DMS53 treated with DMSO at 0.1 percent for 48 hours (cell line): ENCODE results near the gene PAPPA2.
A peak's percentile ranks its signal among the peaks of the same experiment; 100 is the strongest.
"Not testable (repeated sequence)": the region's sequence is repeated elsewhere in the genome, so short reads cannot be mapped to it uniquely, and the experiment has no call there.

ENCODE experiments used
- DNase-seq: peaks from one replicate; lab custom pipeline; 2025; ENCODE audit not compliant: unreplicated experiment; lab: John Stamatoyannopoulos, UW

The PAPPA2 gene

GRCh38 chr1:176551146-176551545 is 88.2 kb downstream of the PAPPA2 start:
- DNase-seq, result no peak

GRCh38 chr1:176552217-176552991 is 89.4 kb downstream of the PAPPA2 start:
- no peak for DNase-seq

- DNase-seq, result no peak
Observed at GRCh38 chr1:176552999-176553398, 90.0 kb downstream of the PAPPA2 start.

DNA sequence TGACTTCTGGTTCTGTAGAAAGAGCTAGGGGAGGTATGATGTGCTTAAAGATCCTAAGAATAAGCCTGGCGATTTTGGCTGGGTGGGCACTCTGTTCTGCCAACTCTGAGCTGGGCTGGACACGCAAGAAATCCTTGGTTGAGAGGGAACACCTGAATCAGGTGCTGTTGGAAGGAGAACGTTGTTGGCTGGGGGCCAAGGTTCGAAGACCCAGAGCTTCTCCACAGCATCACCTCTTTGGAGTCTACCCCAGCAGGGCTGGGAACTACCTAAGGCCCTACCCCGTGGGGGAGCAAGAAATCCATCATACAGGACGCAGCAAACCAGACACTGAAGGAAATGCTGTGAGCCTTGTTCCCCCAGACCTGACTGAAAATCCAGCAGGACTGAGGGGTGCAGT is 93.3 kb downstream of the PAPPA2 start:
- DNase-seq, result no peak

- peak; percentile 7 for DNase-seq
Observed at GRCh38 chr1:176557543-176558258, 94.7 kb downstream of the PAPPA2 start.

GRCh38 chr1:176558561-176558960 is 95.6 kb downstream of the PAPPA2 start:
- no peak for DNase-seq

GRCh38 chr1:176559474-176559873 is 96.5 kb downstream of the PAPPA2 start:
- DNase-seq, result no peak

GRCh38 chr1:176559878-176560277 is 96.9 kb downstream of the PAPPA2 start:
- DNase-seq, result peak; percentile 51

GRCh38 chr1:176560681-176561080 is 97.7 kb downstream of the PAPPA2 start:
- DNase-seq, result no peak

- not testable (repeated sequence) for DNase-seq
Observed at GRCh38 chr1:176561761-176562160, 98.8 kb downstream of the PAPPA2 start.

GRCh38 chr1:176566004-176566975 is 103.3 kb downstream of the PAPPA2 start:
- DNase-seq, result no peak

- DNase-seq, result peak; percentile 31
Observed at GRCh38 chr1:176567190-176567794, 104.3 kb downstream of the PAPPA2 start.

- DNase-seq, result no peak
Observed at GRCh38 chr1:176568185-176568584, 105.2 kb downstream of the PAPPA2 start.

DNA sequence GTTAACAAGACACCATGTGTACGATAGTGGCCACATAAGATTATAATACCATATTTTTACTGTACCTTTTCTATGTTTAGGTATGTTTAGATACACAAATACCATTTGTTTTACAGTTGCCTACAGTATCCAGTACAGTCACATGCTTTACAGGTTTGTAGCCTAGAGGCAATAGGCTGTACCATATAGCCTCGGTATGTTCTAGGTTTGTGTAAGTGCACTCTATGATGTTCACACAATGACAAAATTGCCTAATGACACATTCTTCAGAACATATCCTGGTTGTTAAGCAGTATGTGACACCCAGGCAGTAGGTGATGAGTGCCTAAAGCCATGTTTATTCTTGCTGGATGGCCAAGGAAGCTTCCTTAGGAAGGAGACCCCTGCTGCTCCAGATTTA is 111.8 kb downstream of the PAPPA2 start:
- DNase-seq, result no peak

DNA sequence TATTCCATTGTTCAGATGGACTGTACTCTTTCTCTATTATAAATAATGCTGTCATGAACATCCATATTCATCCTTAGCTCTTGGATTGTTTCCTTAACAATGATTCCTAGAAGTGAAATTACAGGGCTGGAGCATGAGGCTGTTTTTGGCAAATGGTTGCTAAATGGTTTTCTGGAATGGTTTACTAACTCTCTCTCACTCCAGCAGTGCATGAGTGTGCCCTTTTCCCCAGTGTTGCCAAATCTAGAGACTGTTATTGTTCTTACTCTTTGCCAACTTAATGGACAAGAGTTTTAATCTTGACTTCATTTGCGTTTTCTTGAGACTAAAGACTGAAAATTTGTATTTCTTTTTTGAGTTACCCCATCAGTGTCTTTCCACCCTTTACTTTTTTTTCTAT is 113.0 kb downstream of the PAPPA2 start:
- no peak for DNase-seq

DNA sequence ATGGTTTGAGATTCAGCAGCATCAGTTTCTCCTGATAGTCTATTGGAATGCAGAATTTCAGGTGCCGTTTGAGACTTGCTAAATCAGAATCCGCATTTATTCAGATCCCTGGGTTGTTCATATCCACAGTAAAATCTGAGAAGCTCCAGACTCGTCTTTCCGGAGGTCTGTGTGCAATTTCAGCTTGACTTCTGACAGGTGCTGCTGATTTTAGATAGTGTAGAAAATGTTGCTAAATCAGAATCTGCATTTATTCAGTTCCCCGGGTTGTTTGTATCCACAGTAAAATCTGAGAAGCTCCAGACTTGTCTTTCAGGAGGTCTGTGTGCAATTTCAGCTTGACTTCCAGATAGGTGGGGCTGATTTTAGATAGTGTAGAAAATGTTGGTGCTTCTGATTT is 113.7 kb downstream of the PAPPA2 start:
- no peak for DNase-seq

DNA sequence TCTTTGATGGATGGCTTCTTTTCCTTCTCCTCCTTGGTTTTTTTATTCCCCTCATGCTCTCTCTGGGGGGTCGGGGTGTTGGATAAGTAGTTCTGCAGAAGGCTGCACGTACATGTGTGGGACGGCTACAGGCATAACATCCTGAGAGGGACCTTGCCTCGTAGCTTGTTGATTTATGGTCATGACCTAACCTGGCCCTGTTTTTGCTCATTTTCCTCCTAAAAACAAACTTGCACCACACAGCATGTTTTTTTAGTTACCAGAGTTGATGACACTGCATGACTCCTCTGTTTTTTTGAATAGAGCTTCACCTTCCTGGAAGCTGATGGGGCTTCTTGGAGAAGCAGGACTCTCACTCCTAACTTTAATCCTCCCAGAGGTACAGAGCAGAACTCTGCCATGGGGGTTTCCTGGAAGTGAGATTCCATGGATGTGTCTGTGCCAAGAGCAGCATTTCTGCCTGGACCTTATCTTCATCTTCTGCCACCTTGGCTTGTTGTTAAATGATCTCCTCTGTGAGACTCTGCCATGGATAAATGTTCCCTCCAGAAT is 114.7 kb downstream of the PAPPA2 start:
- no peak for DNase-seq

GRCh38 chr1:176579087-176579486 is 116.1 kb downstream of the PAPPA2 start:
- DNase-seq, result no peak

DNA sequence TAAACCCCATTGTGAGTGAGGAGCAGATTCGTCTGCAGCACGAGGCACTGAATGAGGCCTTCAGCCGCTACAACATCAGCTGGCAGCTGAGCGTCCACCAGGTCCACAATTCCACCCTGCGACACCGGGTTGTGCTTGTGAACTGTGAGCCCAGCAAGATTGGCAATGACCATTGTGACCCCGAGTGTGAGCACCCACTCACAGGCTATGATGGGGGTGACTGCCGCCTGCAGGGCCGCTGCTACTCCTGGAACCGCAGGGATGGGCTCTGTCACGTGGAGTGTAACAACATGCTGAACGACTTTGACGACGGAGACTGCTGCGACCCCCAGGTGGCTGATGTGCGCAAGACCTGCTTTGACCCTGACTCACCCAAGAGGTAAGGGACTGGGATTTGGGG is 132.2 kb downstream of the PAPPA2 start:
- DNase-seq, result no peak

DNA sequence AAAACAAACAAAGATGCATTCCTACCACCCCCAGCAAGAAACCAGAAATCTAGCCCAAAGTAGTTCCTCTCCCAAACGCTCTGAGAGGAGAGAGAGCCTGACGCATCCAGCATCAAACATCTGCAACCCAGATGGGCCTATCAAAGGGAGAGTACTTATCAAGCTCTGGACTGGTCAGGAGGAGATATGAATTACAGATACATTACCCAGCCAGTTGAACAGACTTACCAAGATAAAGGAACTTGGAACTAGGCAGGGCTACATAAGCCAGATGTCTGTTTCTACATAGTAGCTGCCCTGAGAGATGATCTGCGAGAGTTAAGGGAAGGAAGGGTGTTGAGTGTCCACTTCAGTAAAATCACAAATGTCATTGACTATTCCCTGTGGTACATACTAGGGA is 138.4 kb downstream of the PAPPA2 start:
- DNase-seq, result no peak
